GM18951 (cell line): ENCODE measurements around the gene CTBP1.
A peak's percentile ranks its signal among the peaks of the same experiment; 100 is the strongest.

Experiments
- POLR2A ChIP-seq: IDR thresholded peaks from 4 replicates; pipeline ENCODE4 v1.6.1; 2011; ENCODE audit warnings: mild to moderate bottlenecking; ENCODE audit not compliant: insufficient read length, insufficient read depth; ENCODE audit errors: extremely low read depth
- in situ Hi-C: fragments of 300-500 bp; cut with MboI; formaldehyde crosslinking; loops from one replicate; pipeline ENCODE4 v1.12.0; 2022; ENCODE audit warnings: low sequenced_read_pairs, mixed read lengths, inconsistent platforms; ENCODE audit not compliant: unreplicated experiment

The CTBP1 gene

GRCh38 chr4:1201851-1202525 is 46.9 kb downstream of the CTBP1 start:
- peak; percentile 15 for TF ChIP-seq POLR2A
- in situ Hi-C loops: no loop called here

DNA sequence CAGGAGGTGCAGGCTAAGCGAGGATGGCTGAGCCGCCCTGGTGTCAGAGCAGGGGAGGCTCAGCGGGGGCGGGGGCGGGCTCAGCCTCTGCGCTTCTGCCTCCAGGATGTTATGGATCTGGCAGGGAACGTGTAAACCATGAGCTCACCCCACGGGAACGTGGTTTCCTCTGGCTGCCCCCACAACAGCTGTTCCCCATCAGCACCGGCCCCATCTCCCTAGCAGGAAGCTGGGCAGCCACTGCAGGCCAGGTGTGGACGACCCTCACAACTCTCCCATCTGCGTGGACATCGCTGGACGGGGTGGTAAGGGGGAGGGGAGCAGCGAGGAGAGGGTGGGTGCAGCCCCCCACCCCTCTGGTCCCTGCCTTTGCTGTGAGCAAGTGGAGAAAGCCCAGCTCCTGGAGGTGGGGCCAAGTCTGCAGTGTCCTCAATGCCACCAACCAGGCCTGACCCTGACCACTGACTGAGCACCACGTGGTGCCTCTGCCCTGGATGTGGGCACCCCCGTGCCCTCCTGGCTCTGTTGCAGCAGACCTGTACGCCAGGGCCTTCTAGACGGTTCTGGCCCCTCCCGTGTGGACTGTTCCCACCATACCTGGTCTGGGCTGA is 48.4 kb downstream of the CTBP1 start:
- in situ Hi-C loops: no loop called here
- TF ChIP-seq POLR2A: no peak

DNA sequence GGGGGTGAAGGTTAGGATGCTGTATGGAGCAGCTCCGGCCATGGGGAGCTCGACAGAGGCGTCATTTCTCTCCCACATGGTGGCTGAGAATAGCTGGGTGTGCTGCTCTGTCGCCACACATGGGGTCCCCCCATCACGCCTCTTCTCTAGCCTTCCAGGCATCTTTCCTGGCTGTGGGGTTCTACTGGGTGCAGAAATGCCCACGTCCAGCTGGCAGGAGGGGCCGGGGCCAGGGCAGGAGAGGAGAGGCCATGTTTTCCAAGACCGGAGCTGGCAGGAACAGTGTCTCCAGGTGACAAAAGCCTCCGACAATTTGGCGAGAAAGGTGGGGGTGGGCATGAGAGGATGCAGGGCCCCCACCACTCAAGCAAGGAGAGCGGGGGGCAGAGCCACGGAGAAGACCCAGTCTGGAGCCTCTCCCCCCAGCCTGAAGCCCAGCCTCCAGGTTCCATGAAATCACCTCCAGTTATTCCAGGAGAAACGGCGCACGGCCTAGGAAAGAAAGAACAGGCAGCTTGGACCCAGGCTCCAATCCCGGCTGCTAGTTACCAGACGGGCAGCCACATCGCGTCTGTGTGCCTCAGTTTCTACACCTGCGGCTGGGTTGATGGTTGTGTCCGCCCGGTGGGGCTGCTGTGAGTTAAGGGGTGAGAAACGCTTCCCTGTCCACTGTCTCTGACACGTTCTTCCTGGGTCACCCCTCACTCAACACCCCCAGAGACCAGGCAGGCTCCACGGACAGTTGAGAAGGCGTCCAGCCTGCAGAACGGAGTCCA is 49.2 kb downstream of the CTBP1 start:
- in situ Hi-C loops: no loop called here
- no peak for TF ChIP-seq POLR2A

GRCh38 chr4:1198098-1198844 is 50.7 kb downstream of the CTBP1 start:
- in situ Hi-C loops: no loop called here

GRCh38 chr4:1196421-1197183 is 52.3 kb downstream of the CTBP1 start:
- in situ Hi-C loops: no loop called here
- TF ChIP-seq POLR2A: no peak

More at GRCh38 chr4:1198098-1198844, 50.7 kb downstream of the CTBP1 start:
- no peak for TF ChIP-seq POLR2A

DNA sequence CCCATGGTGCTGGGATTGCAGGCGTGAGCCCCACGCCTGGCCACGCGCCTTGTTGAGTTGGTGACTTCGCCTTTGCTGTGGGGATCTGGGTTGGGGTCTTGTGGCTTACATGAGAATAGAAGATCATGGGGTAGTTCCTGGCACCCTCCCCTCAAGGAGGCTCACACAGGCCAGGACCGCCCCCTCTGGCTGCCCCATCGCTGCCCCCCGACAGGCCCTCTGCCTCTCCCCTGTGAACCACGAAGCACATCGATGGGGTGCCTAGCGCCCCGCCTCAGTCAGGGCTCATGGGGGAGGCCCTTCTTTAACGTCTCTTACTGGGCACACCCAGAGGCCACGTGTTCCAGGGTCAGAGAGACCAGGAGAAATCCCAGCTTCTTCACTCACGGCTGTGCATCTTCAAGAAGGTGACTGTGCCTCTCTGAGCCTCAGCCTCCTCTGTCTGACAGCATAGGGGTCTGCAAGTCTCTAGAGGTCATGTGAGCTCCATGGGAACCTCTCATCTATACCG is 53.0 kb downstream of the CTBP1 start:
- in situ Hi-C loops: no loop called here
- TF ChIP-seq POLR2A: no peak

GRCh38 chr4:1195109-1195671 is 53.7 kb downstream of the CTBP1 start:
- no peak for TF ChIP-seq POLR2A
- in situ Hi-C loops: no loop called here

- TF ChIP-seq POLR2A: no peak
These were observed 54.7 kb downstream of the CTBP1 start for GRCh38 chr4:1194010-1194900.

DNA sequence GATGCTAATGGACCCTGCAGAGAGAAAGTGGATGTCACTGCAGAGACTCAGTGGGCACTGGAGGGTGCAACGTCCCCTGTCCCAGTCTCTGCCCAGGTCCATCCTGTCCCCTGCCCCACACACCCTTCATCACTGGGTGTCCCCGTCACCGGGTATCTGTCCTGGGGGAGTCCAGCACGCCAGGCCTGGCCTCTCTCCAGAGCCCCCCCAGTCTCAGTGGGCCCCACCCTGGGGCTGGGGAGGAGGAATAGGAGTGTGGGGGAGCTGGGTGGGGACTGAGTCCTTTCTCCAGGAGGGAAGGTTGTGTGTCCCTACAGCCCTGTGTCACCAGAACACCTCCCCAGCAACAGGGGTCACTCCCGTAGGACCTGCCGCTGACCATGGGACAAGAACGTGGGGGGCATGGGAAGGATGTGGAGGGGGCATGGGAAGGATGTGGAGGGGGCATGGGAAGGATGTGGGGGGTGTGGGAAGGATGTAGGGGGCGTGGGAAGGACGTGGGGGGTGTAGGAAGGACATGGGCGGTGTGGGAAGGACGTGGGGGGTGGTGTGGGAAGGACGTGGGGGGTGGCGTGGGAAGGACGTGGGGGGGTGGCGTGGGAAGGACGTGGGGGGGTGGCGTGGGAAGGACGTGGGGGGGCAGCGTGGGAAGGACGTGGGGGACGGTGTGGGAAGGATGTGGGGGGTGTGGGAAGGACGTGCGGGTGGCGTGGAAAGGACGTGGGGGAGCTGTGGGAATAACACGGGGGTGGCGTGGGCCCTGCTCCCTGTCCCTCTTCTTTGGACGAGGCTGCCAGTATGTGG is 55.5 kb downstream of the CTBP1 start:
- TF ChIP-seq POLR2A: no peak
- in situ Hi-C loops: no loop called here

More at GRCh38 chr4:1194010-1194900, 54.7 kb downstream of the CTBP1 start:
- in situ Hi-C loops: no loop called here

DNA sequence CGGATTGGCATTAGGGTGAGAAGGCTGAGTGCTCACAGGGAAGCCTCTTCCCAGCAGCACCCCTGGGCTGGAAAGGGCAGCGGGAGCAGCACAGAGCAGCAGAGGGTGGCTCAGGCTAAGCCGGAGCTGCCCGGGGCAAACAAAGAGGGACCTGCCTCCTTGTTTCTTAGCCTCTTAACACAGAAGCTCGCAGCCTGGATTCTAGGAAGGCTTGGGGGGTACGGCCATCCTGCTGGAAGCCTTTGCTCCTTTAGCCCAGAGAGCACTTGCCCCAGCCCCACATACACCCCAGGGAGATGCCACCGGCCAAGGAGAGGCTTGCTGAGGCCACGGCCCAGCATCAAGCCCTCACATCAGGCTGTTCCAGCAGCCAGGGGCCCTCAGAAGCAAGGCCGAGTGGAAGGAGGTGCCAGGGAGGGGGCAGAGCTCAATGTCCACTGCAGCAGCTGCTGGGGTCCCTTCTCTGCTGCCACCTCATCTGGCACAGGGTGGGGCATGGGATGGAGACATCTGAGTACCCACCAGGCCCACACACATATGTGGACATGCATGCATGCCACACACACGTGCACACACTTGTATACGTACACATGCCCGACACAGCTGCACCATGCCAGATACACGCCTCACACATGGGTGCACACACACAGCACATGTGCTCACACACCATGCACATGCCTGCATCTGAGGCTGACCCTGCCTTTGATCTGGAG is 56.3 kb downstream of the CTBP1 start:
- TF ChIP-seq POLR2A: no peak
- in situ Hi-C loops: no loop called here
